HepG2 (cell line): Measurements from ENCODE around the gene RSAD2. TPM values are rescaled to one million over a fixed set of nuclear protein-coding genes. Genes with fewer than 3 reads are reported as not detected.

Experiments used
- ARNT2 ChIP-seq: sonication (generic); formaldehyde crosslinking; IDR thresholded peaks from 2 replicates; pipeline ENCODE4 v1.8.0; 2022; ENCODE audit warnings: mild to moderate bottlenecking, low read depth, missing genetic modification reagents, moderate library complexity
- BORCS8-MEF2B ChIP-seq: sonication (generic); formaldehyde crosslinking; IDR thresholded peaks from 2 replicates; pipeline ENCODE4 v1.8.0; 2022; ENCODE audit warnings: mild to moderate bottlenecking, missing genetic modification reagents
- CREM ChIP-seq, 2 experiments: sonication (generic) in 1 of 2; formaldehyde crosslinking in 1 of 2; IDR thresholded peaks; 2 replicates each; pipeline versions ENCODE4 v1.4.0 to v1.6.1; 2016 to 2020; ENCODE audit warnings: antibody characterized with exemption in 1 of 2, mild to moderate bottlenecking in 1 of 2, missing genetic modification reagents in 1 of 2
- GTF3A ChIP-seq: sonication (generic); formaldehyde crosslinking; conservative IDR thresholded peaks from 2 replicates; pipeline ENCODE4 v1.4.0; 2020; ENCODE audit warnings: mild to moderate bottlenecking, missing genetic modification reagents
- MIXL1 ChIP-seq: IDR thresholded peaks from 2 replicates; pipeline ENCODE4 v1.6.1; 2016
- MLLT10 ChIP-seq: sonication (generic); formaldehyde crosslinking; IDR thresholded peaks from 2 replicates; pipeline ENCODE4 v1.4.0; 2020; ENCODE audit warnings: missing genetic modification reagents
- PHF21A ChIP-seq: sonication (generic); formaldehyde crosslinking; IDR thresholded peaks from 2 replicates; pipeline ENCODE4 v1.5.0; 2020; ENCODE audit warnings: mild to moderate bottlenecking, missing genetic modification reagents
- PITX1 ChIP-seq: sonication (generic); formaldehyde crosslinking; IDR thresholded peaks from 2 replicates; pipeline ENCODE4 v1.5.1; 2020; ENCODE audit warnings: mild to moderate bottlenecking, missing genetic modification reagents
- PPARG ChIP-seq: conservative IDR thresholded peaks from 2 replicates; pipeline ENCODE4 v1.6.1; 2016; ENCODE audit warnings: missing biosample characterization, missing genetic modification reagents
- RBM39 ChIP-seq: fragments of 200-400 bp; formaldehyde crosslinking; IDR thresholded peaks from one replicate; pipeline ENCODE4 v1.6.1; 2018; ENCODE audit warnings: antibody characterized with exemption, mild to moderate bottlenecking, low read depth, low read length; ENCODE audit not compliant: poor library complexity, severe bottlenecking
- ZNF335 ChIP-seq: sonication (generic); formaldehyde crosslinking; IDR thresholded peaks from 2 replicates; pipeline ENCODE4 v1.4.0; 2020; ENCODE audit warnings: missing genetic modification reagents
- polyA plus RNA-seq, 8 experiments: library from polyadenylated mRNA; depleted of rRNA in 3 of 8; stranded (reverse) in 7 of 8; unstranded in 1 of 8; fragments of >200 nt; fragmentation: Illumina TruSeq in 4 of 8; extraction: Trizol in 4 of 8; gene quantifications; 2 replicates each; pipeline versions ENCODE4 v1.2.1 to v1.2.3, GENCODE V29; 2011 to 2016; ENCODE audit warnings: low read depth in 4 of 8, missing spikeins in 1 of 8, mixed read lengths in 1 of 8; ENCODE audit not compliant: insufficient read depth in 1 of 8
- total RNA-seq, 5 experiments: library from RNA; depleted of rRNA; stranded (reverse); fragments of >200 nt; fragmentation: Illumina TruSeq; extraction: Trizol; gene quantifications; 2 replicates each; pipeline ENCODE4 v1.2.3, GENCODE V29; 2016; ENCODE audit warnings: low read depth in 1 of 5
- TF ChIP-seq, protein P1 (sequence below): sonication (generic); formaldehyde crosslinking; IDR thresholded peaks from 2 replicates; pipeline ENCODE4 v1.8.0; 2022; ENCODE audit warnings: missing genetic modification reagents, low read depth, mild to moderate bottlenecking, borderline replicate concordance
- TF ChIP-seq, protein P2 (sequence below): IDR thresholded peaks from 2 replicates; pipeline ENCODE4 v1.6.1; 2016; ENCODE audit warnings: mild to moderate bottlenecking
- TF ChIP-seq, protein P3 (sequence below): sonication (generic); formaldehyde crosslinking; IDR thresholded peaks from 2 replicates; pipeline ENCODE4 v1.4.0; 2020; ENCODE audit warnings: missing genetic modification reagents
- TF ChIP-seq, protein P4 (sequence below): sonication (generic); formaldehyde crosslinking; IDR thresholded peaks from 2 replicates; pipeline ENCODE4 v1.4.0; 2020; ENCODE audit warnings: missing genetic modification reagents, low read depth, mild to moderate bottlenecking, borderline replicate concordance
- TF ChIP-seq, protein P5 (sequence below): sonication (generic); formaldehyde crosslinking; IDR thresholded peaks from 2 replicates; pipeline ENCODE4 v1.5.0; 2020; ENCODE audit warnings: missing genetic modification reagents, mild to moderate bottlenecking, borderline replicate concordance
- TF ChIP-seq, protein P6 (sequence below): sonication (generic); formaldehyde crosslinking; IDR thresholded peaks from 2 replicates; pipeline ENCODE4 v1.4.0; 2020; ENCODE audit warnings: missing genetic modification reagents

The RSAD2 gene
- total and polyA plus RNA-seq, 2 of the 13 experiments (the other 11 are each of a cell fraction or from before 2014, with no cell fraction given) = 0.11 TPM; not detected in 1

DNA sequence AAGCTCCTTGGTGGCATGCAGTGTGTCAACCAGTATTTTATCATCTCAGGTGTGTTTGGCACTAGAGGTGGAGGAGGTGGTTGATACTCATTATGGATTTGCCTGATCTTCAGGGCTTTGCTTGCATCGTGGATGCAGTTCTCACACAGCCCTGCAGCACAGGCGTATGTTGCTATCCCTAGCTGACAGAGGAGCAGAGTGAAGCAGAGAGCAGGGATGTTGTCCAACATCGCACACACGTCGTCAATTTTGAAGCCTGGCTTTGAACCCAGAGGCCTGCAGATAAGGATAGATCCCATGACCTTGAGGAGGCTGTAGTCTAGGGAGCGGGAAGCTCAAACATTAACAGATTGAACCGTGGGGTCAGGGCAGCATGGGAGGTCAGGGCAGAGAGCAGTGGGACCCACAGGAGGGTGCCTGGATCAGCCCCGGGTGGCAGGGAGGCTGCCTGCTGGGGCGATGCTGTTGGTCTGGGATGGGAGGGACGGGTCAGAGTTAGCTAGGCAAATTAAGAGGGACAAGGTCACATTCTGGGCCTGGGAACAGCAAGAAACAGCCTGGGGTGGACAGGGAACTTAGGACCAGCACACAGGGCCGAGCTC is 43.8 kb downstream of the RSAD2 start (continued):
- TF ChIP-seq, protein P1, sequence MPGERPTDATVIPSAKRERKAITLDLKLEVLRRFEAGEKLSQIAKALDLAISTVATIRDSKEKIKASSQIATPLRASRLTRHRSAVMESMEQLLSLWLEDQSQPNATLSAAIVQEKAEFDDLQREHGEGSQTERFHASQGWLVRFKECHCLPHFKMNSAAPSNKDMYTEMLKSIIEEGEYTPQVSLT (CRISPR knock-in tag) = no peak
- TF ChIP-seq MLLT10 (CRISPR knock-in tag) (no peak), ARNT2 (CRISPR knock-in tag) (peak; percentile 81; the same call in 1 of the 2 replicates), BORCS8-MEF2B (CRISPR knock-in tag) (peak; percentile 97), MIXL1 (CRISPR knock-in tag) (peak; percentile 81; the same call in 1 of the 2 replicates), CREM (IDR thresholded peaks at IDR 0.05) (peak; percentile 61; the same call in 1 of the 2 replicates), CREM (CRISPR knock-in tag; IDR thresholded peaks at IDR 0.05) (no peak), PHF21A (CRISPR knock-in tag) (peak; percentile 97), PPARG (CRISPR knock-in tag) (peak; percentile 85), RBM39 (no peak), GTF3A (CRISPR knock-in tag) (no peak; the same call in 1 of the 2 replicates), ZNF335 (CRISPR knock-in tag) (no peak; the same call in none of the 2 replicates), PITX1 (CRISPR knock-in tag) (peak; percentile 96)
- TF ChIP-seq, protein P2, sequence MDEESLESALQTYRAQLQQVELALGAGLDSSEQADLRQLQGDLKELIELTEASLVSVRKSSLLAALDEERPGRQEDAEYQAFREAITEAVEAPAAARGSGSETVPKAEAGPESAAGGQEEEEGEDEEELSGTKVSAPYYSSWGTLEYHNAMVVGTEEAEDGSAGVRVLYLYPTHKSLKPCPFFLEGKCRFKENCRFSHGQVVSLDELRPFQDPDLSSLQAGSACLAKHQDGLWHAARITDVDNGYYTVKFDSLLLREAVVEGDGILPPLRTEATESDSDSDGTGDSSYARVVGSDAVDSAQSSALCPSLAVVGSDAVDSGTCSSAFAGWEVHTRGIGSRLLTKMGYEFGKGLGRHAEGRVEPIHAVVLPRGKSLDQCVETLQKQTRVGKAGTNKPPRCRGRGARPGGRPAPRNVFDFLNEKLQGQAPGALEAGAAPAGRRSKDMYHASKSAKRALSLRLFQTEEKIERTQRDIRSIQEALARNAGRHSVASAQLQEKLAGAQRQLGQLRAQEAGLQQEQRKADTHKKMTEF (CRISPR knock-in tag) = peak; percentile 79; the same call in 1 of the 2 replicates
- TF ChIP-seq, protein P3, sequence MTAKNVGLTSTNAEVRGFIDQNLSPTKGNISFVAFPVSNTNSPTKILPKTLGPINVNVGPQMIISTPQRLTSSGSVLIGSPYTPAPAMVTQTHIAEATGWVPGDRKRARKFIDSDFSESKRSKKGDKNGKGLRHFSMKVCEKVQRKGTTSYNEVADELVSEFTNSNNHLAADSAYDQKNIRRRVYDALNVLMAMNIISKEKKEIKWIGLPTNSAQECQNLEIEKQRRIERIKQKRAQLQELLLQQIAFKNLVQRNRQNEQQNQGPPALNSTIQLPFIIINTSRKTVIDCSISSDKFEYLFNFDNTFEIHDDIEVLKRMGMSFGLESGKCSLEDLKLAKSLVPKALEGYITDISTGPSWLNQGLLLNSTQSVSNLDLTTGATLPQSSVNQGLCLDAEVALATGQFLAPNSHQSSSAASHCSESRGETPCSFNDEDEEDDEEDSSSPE (CRISPR knock-in tag) = peak; percentile 94
- TF ChIP-seq, protein P4, sequence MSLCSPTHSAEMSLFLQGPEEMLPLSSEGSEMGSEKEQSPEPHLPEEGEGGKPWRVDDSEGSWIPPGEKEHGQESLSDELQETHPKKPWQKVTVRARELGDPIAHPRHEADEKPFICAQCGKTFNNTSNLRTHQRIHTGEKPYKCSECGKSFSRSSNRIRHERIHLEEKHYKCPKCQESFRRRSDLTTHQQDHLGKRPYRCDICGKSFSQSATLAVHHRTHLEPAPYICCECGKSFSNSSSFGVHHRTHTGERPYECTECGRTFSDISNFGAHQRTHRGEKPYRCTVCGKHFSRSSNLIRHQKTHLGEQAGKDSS (CRISPR knock-in tag) = peak; percentile 97
- TF ChIP-seq, protein P5, sequence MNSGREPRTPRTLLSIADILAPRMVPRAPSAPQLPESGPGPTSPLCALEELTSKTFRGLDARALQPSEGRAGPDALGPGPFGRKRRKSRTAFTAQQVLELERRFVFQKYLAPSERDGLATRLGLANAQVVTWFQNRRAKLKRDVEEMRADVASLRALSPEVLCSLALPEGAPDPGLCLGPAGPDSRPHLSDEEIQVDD (CRISPR knock-in tag) = no peak
- TF ChIP-seq, protein P6, sequence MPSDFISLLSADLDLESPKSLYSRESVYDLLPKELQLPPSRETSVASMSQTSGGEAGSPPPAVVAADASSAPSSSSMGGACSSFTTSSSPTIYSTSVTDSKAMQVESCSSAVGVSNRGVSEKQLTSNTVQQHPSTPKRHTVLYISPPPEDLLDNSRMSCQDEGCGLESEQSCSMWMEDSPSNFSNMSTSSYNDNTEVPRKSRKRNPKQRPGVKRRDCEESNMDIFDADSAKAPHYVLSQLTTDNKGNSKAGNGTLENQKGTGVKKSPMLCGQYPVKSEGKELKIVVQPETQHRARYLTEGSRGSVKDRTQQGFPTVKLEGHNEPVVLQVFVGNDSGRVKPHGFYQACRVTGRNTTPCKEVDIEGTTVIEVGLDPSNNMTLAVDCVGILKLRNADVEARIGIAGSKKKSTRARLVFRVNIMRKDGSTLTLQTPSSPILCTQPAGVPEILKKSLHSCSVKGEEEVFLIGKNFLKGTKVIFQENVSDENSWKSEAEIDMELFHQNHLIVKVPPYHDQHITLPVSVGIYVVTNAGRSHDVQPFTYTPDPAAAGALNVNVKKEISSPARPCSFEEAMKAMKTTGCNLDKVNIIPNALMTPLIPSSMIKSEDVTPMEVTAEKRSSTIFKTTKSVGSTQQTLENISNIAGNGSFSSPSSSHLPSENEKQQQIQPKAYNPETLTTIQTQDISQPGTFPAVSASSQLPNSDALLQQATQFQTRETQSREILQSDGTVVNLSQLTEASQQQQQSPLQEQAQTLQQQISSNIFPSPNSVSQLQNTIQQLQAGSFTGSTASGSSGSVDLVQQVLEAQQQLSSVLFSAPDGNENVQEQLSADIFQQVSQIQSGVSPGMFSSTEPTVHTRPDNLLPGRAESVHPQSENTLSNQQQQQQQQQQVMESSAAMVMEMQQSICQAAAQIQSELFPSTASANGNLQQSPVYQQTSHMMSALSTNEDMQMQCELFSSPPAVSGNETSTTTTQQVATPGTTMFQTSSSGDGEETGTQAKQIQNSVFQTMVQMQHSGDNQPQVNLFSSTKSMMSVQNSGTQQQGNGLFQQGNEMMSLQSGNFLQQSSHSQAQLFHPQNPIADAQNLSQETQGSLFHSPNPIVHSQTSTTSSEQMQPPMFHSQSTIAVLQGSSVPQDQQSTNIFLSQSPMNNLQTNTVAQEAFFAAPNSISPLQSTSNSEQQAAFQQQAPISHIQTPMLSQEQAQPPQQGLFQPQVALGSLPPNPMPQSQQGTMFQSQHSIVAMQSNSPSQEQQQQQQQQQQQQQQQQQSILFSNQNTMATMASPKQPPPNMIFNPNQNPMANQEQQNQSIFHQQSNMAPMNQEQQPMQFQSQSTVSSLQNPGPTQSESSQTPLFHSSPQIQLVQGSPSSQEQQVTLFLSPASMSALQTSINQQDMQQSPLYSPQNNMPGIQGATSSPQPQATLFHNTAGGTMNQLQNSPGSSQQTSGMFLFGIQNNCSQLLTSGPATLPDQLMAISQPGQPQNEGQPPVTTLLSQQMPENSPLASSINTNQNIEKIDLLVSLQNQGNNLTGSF = no peak
